Measurements from ENCODE around the gene HNRNPC.

Gene HNRNPC

DNA sequence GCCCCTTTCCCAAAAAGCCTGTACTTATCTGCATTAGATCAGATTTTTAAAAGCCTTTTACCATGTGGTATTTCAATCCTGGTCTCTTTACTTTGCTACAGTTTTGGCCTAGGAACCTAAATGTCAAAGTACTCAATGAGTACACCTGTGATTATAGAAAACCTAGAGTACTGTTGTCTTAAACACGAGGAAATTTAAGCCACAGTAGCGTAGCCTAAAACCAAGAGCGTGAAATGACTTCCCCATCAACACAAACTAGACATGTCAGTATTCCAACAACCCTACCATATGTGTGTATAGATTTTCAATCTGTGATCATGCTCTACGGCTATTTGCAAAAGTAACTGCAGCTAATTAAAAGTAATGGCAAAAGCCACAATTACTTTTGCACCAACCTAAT lies 60.7 kb downstream of the HNRNPC start:
- no peak for DNase-seq

- no peak for DNase-seq
Observed at GRCh38 chr14:21206753-21207684, 62.2 kb downstream of the HNRNPC start.

DNA sequence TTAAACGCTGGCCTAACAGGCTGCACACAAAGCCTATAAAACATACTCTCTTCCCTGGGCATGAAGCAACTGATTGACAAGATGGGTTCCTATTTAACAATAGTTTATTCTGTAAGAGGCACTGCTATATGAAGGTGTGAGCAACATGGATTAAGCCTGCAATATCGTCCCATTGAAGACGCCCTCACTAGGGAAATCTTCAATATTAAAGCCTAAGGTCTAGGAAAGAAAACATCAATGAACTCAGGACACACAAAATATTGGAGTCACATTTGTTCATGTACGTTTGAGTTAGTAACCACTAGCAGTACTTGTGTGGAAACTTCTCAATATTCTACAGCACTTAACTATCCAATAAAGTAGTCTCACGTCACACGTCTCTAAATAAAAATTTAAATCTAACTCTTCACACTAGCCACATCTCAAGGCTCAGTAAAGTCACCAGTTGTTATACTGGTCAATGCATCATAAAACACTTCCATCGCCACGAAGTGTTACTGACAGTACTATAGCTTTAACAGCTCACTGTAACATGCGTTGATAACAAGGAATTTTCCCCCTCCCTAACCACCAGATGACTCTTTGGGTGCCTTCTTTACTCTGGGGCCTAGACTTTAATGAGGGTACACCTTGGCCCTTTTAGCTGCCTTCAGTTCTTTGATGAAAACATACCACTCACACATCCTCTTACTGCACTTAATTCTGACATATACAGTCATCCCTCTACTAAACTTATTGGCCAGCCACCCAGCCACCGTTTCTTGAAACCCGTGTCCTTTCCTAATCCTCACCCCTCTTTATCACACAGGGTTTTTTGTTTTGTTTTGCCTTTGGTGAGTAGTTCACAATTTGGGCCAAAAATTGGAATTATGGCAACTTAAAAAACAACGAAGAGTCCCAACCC lies 63.3 kb downstream of the HNRNPC start:
- DNase-seq, result no peak

- no peak for DNase-seq
Observed at GRCh38 chr14:21205026-21205677, 64.1 kb downstream of the HNRNPC start.

DNA sequence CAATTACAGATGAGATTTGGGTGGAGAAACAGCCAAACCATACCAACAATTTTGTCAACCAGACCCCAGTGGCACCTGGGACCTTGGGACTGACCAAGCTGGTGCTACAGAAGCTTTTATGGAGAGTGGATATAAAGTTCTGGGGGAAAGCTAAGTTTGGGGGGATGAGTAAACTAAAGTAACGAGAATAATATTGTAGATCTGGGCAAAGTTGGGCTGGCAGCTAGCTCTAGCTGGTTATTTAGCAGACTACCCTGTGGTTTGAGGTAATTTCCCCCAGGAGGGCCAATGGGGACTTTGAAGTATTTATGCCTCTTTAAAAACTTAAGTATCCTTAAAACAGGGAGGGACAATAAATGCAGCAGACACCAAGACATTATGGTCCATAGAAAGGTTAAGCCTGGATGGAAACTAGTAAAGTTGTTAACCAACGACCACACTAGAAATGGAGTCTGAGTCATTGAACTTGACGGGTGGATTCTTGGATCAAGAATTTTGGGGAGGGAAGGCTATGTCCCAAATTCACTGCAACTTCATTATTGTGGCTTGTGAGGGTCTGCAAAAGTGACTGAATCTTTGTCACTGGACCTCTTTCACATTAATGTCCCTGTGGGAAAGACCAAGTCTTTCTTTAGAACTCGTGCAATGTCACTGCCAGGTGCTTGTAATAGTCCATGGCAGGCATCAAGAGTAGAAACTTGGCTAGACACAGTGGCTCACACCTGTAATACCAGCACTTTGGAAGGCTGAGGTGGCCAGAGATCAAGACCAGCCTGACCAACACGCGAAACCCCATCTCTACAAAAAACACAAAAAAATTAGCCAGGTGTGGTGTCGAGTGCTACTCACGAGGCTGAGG lies 64.8 kb downstream of the HNRNPC start:
- no peak for DNase-seq

DNA sequence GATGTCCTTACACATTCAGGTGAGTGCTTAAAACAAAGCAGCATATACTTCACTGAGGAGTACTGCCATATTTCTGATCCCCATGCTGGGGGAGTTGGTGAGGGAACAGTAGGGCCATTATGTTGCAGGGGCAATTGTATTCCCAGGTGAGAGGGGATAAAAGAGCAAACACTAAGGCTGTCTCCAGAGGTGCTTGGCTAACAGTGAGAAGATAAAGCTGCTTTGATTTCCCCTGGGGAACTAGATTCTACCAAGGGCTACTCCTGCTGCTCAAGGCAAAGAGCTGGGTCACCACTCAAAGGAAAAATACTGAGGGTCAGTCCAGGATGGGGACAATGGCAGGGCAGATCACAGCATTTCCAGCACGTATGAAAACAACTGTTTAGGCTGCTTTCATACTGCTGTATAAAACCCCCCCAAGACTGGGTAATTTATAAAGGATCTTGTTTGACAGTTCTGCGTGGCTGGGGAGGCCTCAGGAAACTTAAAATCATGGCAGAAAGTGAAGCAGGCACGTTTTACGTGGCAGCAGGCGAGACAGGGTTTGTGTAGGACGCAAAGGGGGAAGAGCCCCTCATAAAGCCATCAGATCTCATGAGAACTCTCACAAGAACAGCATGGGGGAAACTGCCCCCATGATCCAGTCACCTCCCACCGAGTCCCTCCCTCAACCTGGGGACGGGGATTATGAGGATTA lies 65.6 kb downstream of the HNRNPC start:
- DNase-seq, result no peak

- no peak for DNase-seq
Observed at GRCh38 chr14:21202463-21203358, 66.5 kb downstream of the HNRNPC start.

GRCh38 chr14:21201732-21202462 lies 67.3 kb downstream of the HNRNPC start:
- no peak for DNase-seq

DNA sequence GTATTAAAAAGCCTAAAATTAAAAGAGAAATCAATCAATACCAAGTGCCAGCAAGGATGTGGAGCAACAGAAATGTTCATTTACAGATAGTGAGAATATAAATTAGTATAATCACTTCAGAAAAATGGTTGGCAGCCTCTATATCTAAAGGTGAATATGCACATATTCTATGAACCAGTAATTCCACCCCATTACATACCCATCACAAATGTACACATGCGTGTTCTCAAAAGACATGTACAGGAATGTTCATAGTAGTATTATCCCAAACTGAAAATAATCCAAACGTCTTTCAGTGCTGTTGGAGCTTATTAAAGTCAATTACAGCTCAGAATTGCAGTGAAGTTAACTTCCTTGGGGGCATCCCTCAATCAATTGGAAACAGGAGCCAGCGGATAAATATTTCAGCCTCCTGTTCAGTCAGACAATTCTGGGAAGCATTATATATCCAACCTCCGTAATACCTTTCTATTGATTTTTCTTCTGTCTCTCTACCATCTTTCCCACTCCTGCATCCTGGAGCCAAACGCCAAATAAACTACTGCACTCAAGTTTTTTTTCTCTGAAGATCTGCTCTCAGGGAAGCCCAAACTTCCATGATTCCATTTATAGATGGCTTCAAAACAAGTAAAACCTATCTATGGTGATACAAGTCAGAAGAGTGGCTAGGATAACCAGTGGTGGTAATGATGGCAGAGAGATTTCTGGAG lies 68.3 kb downstream of the HNRNPC start:
- DNase-seq, result no peak

DNA sequence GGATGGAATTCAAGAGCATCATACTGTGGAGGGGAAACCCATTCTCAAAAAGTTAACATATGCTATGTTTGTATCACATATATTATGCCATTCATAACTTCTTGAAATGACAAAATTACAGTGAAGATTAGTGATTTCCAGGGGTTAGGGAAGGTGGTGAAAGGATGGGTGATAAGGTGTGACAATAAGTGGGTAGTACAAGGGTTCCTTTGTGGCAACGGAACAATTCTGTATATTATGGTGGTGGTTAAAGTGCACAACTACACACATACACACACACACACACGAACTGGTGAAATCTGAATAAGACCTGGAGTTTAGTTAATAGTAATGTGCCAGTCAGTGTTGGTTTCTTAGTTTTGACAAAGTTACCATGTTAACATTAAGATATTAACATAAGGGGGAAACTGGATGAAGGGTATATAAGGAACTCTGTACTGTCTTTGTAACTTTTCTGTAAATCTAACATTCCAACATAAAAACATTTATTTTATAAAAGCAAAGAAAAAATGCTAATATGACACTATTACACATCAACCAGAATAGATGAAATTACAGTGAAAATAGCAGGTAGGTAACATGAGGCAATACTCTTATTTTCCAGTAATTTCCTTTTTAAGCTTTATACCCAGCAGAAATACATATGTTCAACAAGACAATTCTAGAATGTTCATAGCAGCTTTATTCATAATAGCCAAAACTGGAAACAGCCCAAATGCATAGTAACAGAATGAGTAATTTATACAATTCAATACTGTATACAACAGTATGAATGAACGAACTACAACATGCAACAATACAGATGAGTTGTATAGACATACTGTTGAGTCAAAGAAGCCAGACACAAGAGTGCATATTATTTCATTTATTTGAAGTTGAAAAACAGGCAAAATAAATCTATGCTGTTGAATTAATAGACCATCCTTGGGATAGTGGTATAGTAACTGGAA lies 69.4 kb downstream of the HNRNPC start:
- DNase-seq, result no peak

GRCh38 chr14:21197418-21198205 lies 71.6 kb downstream of the HNRNPC start:
- DNase-seq, result no peak

- DNase-seq, result no peak
Observed at GRCh38 chr14:21194597-21194996, 74.6 kb downstream of the HNRNPC start.

GRCh38 chr14:21192875-21193535 lies 76.2 kb downstream of the HNRNPC start:
- no peak for DNase-seq

GRCh38 chr14:21192447-21192822 lies 76.8 kb downstream of the HNRNPC start:
- DNase-seq, result no peak

GRCh38 chr14:21191809-21192446 lies 77.3 kb downstream of the HNRNPC start:
- peak; percentile 80 for DNase-seq

DNA sequence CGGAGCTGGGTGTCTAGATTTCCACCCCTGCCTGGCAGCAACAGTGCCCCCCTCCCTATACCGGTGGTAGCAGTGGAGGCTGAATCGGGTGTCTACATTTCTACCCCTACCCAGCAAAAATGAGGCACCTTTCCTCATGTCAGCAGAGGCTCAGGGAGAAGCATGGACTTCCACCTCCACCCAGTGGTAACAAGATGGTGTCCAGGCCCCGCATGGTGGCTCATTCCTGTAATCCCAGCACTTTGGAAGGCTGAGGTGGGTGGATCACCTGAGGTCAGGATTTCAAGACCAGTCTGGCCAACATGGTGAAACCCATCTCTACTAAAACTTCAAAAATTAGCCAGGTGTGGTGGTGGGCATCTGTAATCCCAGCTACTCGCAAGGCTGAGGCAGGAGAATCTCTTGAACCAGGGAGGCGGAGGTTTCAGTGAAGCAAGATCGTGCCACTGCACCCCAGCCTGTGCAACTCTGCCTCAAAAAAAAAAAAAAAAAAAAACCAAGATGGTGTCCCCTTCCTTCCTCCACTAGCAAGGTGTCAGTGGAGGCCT lies 77.9 kb downstream of the HNRNPC start:
- no peak for DNase-seq

Data from eye (tissue), 1 donor.